GM18858 (cell line): ENCODE measurements around the gene PML.
"Not testable (repeated sequence)": the region's sequence is repeated elsewhere in the genome, so short reads cannot be mapped to it uniquely, and the experiment has no call there.

ENCODE experiments used
- ATAC-seq: cut with Tn5 transposase; IDR thresholded peaks from one replicate; pipeline ENCODE4 v1.9.1; 2021; ENCODE audit not compliant: unreplicated experiment

PML gene

DNA sequence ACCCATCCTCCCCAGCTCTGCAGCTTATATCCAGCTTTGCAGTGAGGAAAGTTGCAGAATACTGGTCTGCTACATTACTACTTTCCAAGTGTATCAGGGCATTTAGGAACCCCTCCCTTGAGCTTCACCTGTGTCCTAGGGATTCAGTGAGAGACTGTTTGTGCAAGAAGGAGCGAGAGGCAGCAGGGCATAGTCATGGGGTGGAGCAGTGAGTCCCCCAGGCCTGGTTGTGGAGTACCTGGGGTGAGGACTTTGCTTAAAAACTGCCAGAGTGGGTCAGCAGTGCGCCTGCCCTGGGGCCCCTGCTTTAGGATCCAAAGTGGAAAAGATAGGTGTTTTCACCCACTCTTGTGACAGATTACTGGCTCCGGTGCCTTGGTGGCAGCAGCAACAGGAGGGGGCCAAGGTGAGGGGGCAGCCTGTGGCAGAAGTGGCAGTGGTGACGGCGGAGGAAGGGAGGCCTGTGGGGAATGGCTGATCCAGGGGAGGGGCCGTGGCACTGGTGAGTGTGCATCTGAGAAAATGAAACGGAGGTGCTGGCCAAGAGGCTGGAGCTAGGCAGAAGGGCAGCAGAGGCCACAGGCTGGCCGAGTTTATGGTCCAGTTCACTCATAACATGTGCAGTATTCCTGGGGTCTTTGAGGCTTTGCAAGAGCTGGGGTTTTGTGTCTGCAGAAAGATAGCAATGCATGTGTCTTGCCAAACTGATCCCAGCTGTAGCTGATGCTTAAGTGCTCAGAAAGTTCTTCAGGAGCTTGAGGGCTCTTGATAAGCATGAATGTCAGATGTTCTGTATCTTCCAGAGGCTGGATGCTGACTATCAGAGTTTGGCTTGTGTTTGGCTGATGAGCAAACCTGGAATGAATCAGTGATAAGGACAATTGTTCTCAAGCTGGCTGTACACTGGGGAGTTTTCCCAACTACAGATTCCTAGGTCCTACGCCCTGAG lies 44.5 kb downstream of the PML start:
- no peak for ATAC-seq

DNA sequence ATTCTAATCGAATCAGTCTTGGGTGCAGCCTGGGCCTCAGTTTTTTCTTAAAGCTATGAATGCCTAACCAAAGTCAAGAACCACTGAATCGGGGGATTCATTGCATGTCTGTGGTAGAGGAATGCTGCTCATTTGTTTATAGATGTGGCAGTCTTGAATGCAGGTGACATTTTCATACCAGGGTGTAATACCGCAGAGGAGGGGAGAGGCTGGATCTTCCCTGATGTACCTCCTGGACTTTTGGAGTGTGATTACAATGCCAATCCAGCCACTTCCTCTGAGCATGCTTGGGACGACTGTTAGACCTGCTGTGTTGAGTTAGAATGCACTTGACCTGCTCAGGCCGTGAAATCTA lies 45.1 kb downstream of the PML start:
- no peak for ATAC-seq

- ATAC-seq = no peak
These were observed 45.8 kb downstream of the PML start for GRCh38 chr15:74040109-74040850.

GRCh38 chr15:74041311-74041756 lies 46.8 kb downstream of the PML start:
- ATAC-seq = no peak

GRCh38 chr15:74041777-74042435 lies 47.4 kb downstream of the PML start:
- no peak for ATAC-seq

- no peak for ATAC-seq
These were observed 48.3 kb downstream of the PML start for GRCh38 chr15:74042603-74043424.

DNA sequence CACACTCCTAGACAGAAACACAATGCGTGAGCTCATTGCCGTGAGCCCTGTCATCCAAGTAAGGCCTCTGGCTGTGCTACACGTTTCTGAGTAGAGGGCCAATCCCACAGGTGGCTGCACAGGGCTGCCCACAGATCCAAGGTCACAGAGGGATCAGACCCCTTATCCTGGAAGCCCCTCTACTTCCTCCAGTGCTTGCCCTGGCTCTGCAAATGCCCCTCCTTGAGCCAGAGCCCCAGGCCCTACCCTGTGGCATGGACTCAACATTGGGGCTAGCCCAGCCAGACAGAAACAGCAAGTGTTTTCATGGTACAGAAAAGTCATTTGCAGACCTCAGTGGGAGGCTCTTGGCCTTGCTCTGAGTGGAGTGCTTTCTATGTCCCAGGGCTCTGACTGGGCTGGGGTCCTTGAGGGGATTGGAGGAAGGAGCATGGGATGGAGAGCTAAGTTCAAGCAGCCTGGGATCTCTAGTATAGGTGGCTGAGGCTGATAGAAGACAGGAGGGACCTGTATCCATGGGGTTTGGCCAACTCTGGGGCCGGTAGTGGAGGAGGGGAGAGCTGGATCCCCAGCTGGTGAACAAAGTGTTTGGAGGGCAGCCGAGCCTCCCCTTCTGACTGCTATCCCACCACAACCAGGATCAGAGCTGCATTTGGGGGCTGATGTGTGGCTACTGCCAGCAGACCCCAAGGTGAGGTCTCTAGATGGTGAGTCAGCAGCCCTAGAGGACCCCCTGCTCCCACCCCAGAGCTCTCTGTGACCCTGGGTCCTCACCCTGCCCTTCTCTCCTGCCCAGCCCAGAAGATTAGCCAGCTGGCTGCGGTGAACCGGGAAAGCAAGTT lies 49.1 kb downstream of the PML start:
- ATAC-seq = no peak

GRCh38 chr15:74044267-74045110 lies 50.0 kb downstream of the PML start:
- ATAC-seq = no peak

- ATAC-seq = no peak
These were observed 50.7 kb downstream of the PML start for GRCh38 chr15:74045184-74045583.

DNA sequence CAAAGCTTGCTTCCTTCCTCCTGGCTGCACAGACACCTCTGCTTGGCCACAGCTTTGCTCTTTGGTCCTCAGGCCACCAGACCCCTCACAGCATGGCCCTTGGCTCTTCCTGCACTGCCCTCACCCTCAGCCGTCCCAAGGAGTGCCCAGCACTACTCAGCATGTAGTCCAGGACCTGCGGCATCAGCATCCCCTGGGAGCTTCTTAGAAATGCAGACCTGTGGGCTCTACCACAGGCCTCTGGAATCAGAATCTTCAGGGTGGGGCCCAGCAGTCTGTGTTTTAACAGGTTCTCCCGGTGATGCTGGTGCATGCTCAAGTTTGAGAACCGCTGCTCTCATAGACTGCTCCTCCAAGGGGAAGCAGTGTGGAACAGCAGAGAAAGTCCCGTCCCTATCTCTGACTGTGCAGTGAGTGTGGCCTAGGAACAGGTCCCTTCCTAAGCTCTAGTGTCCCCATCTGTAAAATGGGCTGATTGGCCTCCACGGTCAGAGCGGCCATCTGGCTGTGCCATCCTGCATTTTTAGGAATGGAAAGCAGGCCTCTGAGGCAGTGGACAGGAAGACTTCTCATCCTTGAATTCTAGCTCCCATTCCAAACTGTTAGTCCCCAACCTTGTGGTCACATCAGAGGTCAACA lies 51.2 kb downstream of the PML start:
- no peak for ATAC-seq

GRCh38 chr15:74046275-74046674 lies 51.8 kb downstream of the PML start:
- ATAC-seq = no peak

- ATAC-seq = no peak
These were observed 55.6 kb downstream of the PML start for GRCh38 chr15:74050127-74050526.

GRCh38 chr15:74050556-74051234 lies 56.2 kb downstream of the PML start:
- ATAC-seq = no peak

GRCh38 chr15:74052271-74053260 lies 58.0 kb downstream of the PML start:
- not testable (repeated sequence) for ATAC-seq

GRCh38 chr15:74053517-74053916 lies 59.0 kb downstream of the PML start:
- no peak for ATAC-seq

- ATAC-seq = no peak
These were observed 59.5 kb downstream of the PML start for GRCh38 chr15:74053941-74054529.
